ENCODE data around the gene ARHGAP10. TPM values are rescaled to one million over a fixed set of nuclear protein-coding genes. Genes with fewer than 3 reads are reported as not detected.

ARHGAP10 gene
- total RNA-seq, 1 donor from 2014 or later = 28.0 TPM

DNA sequence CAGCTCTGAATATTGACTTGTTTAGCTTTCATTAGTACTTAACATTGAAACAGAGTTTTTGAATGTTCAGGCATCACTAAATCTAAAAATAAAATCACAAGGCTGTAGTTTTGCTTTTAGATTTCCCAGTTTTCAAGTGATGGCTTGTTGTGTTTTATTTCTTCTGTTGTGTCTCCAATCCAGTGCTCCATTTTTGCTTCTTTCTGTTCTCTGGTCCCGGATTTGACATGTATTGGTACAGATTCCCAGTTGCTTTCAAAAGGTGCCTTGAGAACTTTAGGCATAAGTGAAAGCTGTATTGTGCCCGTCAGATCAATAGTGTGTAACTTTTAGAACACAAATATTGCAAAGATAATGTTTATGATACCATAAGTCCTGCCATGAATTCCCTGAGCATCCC is 53.2 kb downstream of the ARHGAP10 start:
- H3K27ac ChIP-seq (ENCODE audit: low read depth, low read length) = no peak overlapping the region
- Mint-ChIP-seq H3K9me3 (ENCODE audit: unreplicated experiment) (no peaks in the 10 kb centered on the region), H3K36me3 (ENCODE audit: low read depth, unreplicated experiment) (peaks cover 2% of the 10 kb centered on the region), H3K4me1 (ENCODE audit: low read depth, unreplicated experiment) (peaks cover 37% of the 10 kb centered on the region), H3K27me3 (ENCODE audit: low read depth, unreplicated experiment) (no peaks in the 10 kb centered on the region), H3K4me3 (ENCODE audit: unreplicated experiment) (no peak overlapping the region), H3K27ac (ENCODE audit: unreplicated experiment) (no peak overlapping the region)
- peaks cover 43% of the 10 kb centered on the region for H4K20me1 ChIP-seq (ENCODE audit: insufficient read depth, low read length)
- no peak for TF ChIP-seq EZH2 (IDR thresholded peaks at IDR 0.05; ENCODE audit: insufficient read depth, low read length)
- TF ChIP-seq, protein P1, sequence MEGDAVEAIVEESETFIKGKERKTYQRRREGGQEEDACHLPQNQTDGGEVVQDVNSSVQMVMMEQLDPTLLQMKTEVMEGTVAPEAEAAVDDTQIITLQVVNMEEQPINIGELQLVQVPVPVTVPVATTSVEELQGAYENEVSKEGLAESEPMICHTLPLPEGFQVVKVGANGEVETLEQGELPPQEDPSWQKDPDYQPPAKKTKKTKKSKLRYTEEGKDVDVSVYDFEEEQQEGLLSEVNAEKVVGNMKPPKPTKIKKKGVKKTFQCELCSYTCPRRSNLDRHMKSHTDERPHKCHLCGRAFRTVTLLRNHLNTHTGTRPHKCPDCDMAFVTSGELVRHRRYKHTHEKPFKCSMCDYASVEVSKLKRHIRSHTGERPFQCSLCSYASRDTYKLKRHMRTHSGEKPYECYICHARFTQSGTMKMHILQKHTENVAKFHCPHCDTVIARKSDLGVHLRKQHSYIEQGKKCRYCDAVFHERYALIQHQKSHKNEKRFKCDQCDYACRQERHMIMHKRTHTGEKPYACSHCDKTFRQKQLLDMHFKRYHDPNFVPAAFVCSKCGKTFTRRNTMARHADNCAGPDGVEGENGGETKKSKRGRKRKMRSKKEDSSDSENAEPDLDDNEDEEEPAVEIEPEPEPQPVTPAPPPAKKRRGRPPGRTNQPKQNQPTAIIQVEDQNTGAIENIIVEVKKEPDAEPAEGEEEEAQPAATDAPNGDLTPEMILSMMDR (IDR thresholded peaks at IDR 0.05; ENCODE audit: insufficient read depth, low read depth, low read length) = no peak
- no peak overlapping the region for H3K9ac ChIP-seq (ENCODE audit: low read length)
- no peak for DNase-seq (ENCODE audit: low read depth)
- H3K4me3 ChIP-seq (ENCODE audit: insufficient read depth, low read depth, low read length) = no peak overlapping the region
- H2AFZ ChIP-seq (ENCODE audit: low read depth, low read length) = no peak overlapping the region
- no peaks in the 10 kb centered on the region for H3K27me3 ChIP-seq (ENCODE audit: insufficient read depth, low read length)
- no peak for FAIRE-seq
- no peaks in the 10 kb centered on the region for H3K9me3 ChIP-seq (ENCODE audit: insufficient read depth, low read depth, low read length)
- H3K4me2 ChIP-seq (ENCODE audit: low read length) = no peak overlapping the region
- peaks cover 53% of the 10 kb centered on the region for H3K79me2 ChIP-seq (ENCODE audit: insufficient read depth, low read length)
- H3K36me3 ChIP-seq (ENCODE audit: insufficient read depth, low read length) = no peaks in the 10 kb centered on the region
- H3K4me1 ChIP-seq (ENCODE audit: insufficient read depth, low read length) = peaks cover 16% of the 10 kb centered on the region

DNA sequence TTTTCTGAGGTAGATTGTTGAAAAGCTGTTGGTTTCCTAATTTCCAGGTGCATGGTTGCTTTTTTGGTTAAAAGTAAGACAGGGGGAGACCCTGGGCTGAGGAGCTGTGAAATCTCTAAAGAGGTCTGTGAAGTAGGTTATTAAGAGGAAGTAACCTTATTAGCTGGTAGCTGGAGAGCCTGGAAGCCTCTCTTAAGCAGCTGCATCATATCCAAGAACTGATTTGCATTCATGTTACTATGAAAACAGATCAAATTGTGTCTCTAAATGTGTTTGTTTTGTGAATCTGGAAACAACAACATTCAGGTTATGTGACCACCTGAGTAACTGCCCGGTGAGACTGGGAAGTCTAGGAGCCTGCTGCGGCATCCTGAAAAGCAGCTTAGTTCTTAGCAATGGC is 54.1 kb downstream of the ARHGAP10 start:
- no peak overlapping the region for H3K27ac ChIP-seq (ENCODE audit: low read depth, low read length)
- peaks cover 2% of the 10 kb centered on the region for H3K36me3 Mint-ChIP-seq (ENCODE audit: low read depth, unreplicated experiment)
- H3K4me1 ChIP-seq (ENCODE audit: insufficient read depth, low read length) = peaks cover 16% of the 10 kb centered on the region
- no peaks in the 10 kb centered on the region for H3K9me3 Mint-ChIP-seq (ENCODE audit: unreplicated experiment)
- H4K20me1 ChIP-seq (ENCODE audit: insufficient read depth, low read length) = peaks cover 40% of the 10 kb centered on the region
- no peak overlapping the region for H3K27ac Mint-ChIP-seq (ENCODE audit: unreplicated experiment)
- FAIRE-seq = no peak
- no peaks in the 10 kb centered on the region for H3K27me3 ChIP-seq (ENCODE audit: insufficient read depth, low read length)
- H3K79me2 ChIP-seq (ENCODE audit: insufficient read depth, low read length) = peaks cover 46% of the 10 kb centered on the region
- H3K27me3 Mint-ChIP-seq (ENCODE audit: low read depth, unreplicated experiment) = no peaks in the 10 kb centered on the region
- no peak overlapping the region for H3K4me3 ChIP-seq (ENCODE audit: insufficient read depth, low read depth, low read length)
- no peak for TF ChIP-seq EZH2 (IDR thresholded peaks at IDR 0.05; ENCODE audit: insufficient read depth, low read length)
- TF ChIP-seq, protein P1 (IDR thresholded peaks at IDR 0.05; ENCODE audit: insufficient read depth, low read depth, low read length) = no peak
- H3K9ac ChIP-seq (ENCODE audit: low read length) = no peak overlapping the region
- H2AFZ ChIP-seq (ENCODE audit: low read depth, low read length) = no peak overlapping the region
- H3K9me3 ChIP-seq (ENCODE audit: insufficient read depth, low read depth, low read length) = no peaks in the 10 kb centered on the region
- no peak overlapping the region for H3K4me3 Mint-ChIP-seq (ENCODE audit: unreplicated experiment)
- no peak for DNase-seq (ENCODE audit: low read depth)
- H3K36me3 ChIP-seq (ENCODE audit: insufficient read depth, low read length) = no peaks in the 10 kb centered on the region
- peaks cover 37% of the 10 kb centered on the region for H3K4me1 Mint-ChIP-seq (ENCODE audit: low read depth, unreplicated experiment)
- no peak overlapping the region for H3K4me2 ChIP-seq (ENCODE audit: low read length)

DNA sequence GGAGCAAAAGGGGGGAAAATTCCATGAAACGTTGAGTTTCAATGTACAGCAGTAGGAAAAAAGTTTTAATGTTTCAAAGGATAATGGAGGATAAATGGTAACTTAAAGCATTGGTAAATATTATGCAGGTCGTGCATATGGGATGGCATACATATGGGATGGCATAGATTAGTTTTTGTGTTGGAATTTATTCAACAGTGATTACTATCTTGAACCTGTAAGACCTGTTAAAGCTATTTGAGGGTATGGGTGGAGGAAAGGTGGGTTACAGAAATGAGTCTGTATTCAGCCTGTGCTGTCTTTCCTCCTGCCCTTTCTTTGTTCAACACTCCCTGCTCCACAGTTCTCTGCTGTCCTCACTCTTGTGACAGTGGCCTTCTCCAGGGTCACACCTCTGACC is 54.6 kb downstream of the ARHGAP10 start:
- Mint-ChIP-seq H3K4me1 (ENCODE audit: low read depth, unreplicated experiment) (peaks cover 37% of the 10 kb centered on the region), H3K27ac (ENCODE audit: unreplicated experiment) (no peak overlapping the region)
- no peak overlapping the region for H3K9ac ChIP-seq (ENCODE audit: low read length)

More for the DNA sequence above, 54.6 kb downstream of the ARHGAP10 start:
- DNase-seq (ENCODE audit: low read depth) = no peak
- Mint-ChIP-seq H3K27me3 (ENCODE audit: low read depth, unreplicated experiment) (no peaks in the 10 kb centered on the region), H3K9me3 (ENCODE audit: unreplicated experiment) (no peaks in the 10 kb centered on the region), H3K36me3 (ENCODE audit: low read depth, unreplicated experiment) (peaks cover 2% of the 10 kb centered on the region), H3K4me3 (ENCODE audit: unreplicated experiment) (no peak overlapping the region)
- peak; percentile 59 for FAIRE-seq
- no peaks in the 10 kb centered on the region for H3K9me3 ChIP-seq (ENCODE audit: insufficient read depth, low read depth, low read length)
- H3K4me2 ChIP-seq (ENCODE audit: low read length) = no peak overlapping the region
- no peak overlapping the region for H3K27ac ChIP-seq (ENCODE audit: low read depth, low read length)
- H3K36me3 ChIP-seq (ENCODE audit: insufficient read depth, low read length) = no peaks in the 10 kb centered on the region
- TF ChIP-seq, protein P1 (IDR thresholded peaks at IDR 0.05; ENCODE audit: insufficient read depth, low read depth, low read length) = no peak
- no peak for TF ChIP-seq EZH2 (IDR thresholded peaks at IDR 0.05; ENCODE audit: insufficient read depth, low read length)
- H3K4me1 ChIP-seq (ENCODE audit: insufficient read depth, low read length) = peaks cover 16% of the 10 kb centered on the region
- no peak overlapping the region for H3K4me3 ChIP-seq (ENCODE audit: insufficient read depth, low read depth, low read length)
- peaks cover 40% of the 10 kb centered on the region for H4K20me1 ChIP-seq (ENCODE audit: insufficient read depth, low read length)
- H3K79me2 ChIP-seq (ENCODE audit: insufficient read depth, low read length) = peaks cover 42% of the 10 kb centered on the region
- H3K27me3 ChIP-seq (ENCODE audit: insufficient read depth, low read length) = no peaks in the 10 kb centered on the region
- H2AFZ ChIP-seq (ENCODE audit: low read depth, low read length) = no peak overlapping the region

All from astrocyte (in vitro differentiated cells and primary cell).